Esophagus squamous epithelium (tissue), 5 donors: ENCODE measurements around the gene ZNF644. TPM values are rescaled to one million over a fixed set of nuclear protein-coding genes. Genes with fewer than 3 reads are reported as not detected.
"Not testable (repeated sequence)": the region's sequence is repeated elsewhere in the genome, so short reads cannot be mapped to it uniquely, and the experiment has no call there.

Source experiments
- DNase-seq: peaks from one replicate; lab custom pipeline; 2025; lab: John Stamatoyannopoulos, UW
- H3K27ac ChIP-seq, 4 donors: fragments of 200-600 bp; sonication (generic); one replicate each; pipeline ENCODE4 v1.5.1; 2016 to 2019; ENCODE audit warnings: mild to moderate bottlenecking in 1 of 4
- H3K27me3 ChIP-seq, 4 donors: fragments of 200-600 bp; sonication (generic); 1 replicate in 3 of 4; 2 replicates in 1 of 4; pipeline versions ENCODE4 v1.5.1 to v1.6.0; 2017 to 2021; ENCODE audit warnings: antibody characterized with exemption in 1 of 4
- H3K36me3 ChIP-seq, 3 donors: fragments of 200-600 bp; sonication (generic); one replicate each; pipeline ENCODE4 v1.5.1; 2016 to 2019
- H3K4me1 ChIP-seq, 3 donors: fragments of 200-600 bp; sonication (generic); one replicate each; pipeline ENCODE4 v1.5.1; 2017 to 2019
- H3K4me3 ChIP-seq, 4 donors: fragments of 200-600 bp; sonication (generic); 1 replicate in 3 of 4; 2 replicates in 1 of 4; pipeline ENCODE4 v1.5.1; 2016 to 2019; ENCODE audit warnings: mild to moderate bottlenecking in 2 of 4, moderate library complexity in 1 of 4
- H3K9me3 ChIP-seq, 3 donors: fragments of 200-600 bp; sonication (generic); one replicate each; pipeline ENCODE4 v1.5.1; 2016 to 2019
- CTCF ChIP-seq, 6 experiments: fragments of 450-650 bp in 4 of 6; fragments of 200-600 bp in 2 of 6; sonication (generic) in 2 of 6; IDR thresholded peaks; one replicate each; pipeline ENCODE4 v1.5.1; 2016 to 2019; ENCODE audit warnings: antibody characterized with exemption in 6 of 6, mild to moderate bottlenecking in 4 of 6, moderate library complexity in 4 of 6
- POLR2A ChIP-seq, 4 donors: fragments of 450-650 bp; IDR thresholded peaks; one replicate each; pipeline ENCODE4 v1.6.1; 2017; ENCODE audit warnings: antibody characterized with exemption in 4 of 4, mild to moderate bottlenecking in 4 of 4, moderate library complexity in 3 of 4
- WGBS, 2 donors: methylation state at CpG; one replicate each; pipeline ENCODE4 v1.1.5; 2018; 5-methylcytosine and 5-hydroxymethylcytosine counted together
- intact Hi-C: fragments of 100-400 bp; cut with DNase I; formaldehyde crosslinking; loops from one replicate; pipeline ENCODE4 v1.15.0; 2022
- total RNA-seq, 4 donors: library from RNA; depleted of rRNA; stranded (reverse); fragments of >200 nt; gene quantifications; one replicate each; pipeline ENCODE4 v1.1.0, GENCODE V29; 2016
- donor health status: DM: yes; HTN: yes; CAD: no.

The ZNF644 gene
- total RNA-seq, 4 donors from 2014 or later: 19.6 to 51.3 (median 31.5) TPM

DNA sequence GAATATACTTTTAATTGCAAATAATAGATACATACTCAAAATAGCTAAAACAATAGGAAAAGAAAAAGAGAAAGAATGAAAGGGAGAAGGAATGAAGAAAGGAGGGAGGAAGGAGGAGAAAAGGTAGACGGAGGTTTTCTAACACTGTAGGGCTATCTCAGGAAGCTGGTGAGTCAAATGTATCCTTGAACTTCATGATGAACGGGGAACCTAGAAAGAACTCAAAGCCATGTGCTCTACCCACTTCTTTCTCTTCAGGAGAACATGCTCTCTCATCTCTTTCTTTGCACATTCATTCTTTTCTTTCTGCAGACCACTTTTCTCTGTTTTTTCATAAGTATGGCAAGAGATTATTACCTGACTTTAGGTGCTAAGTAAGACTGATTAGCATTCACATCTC, 37.3 kb upstream of the ZNF644 start:
- intact Hi-C loops: no loop called here
- no peaks in the 10 kb centered on the region for H3K4me1 ChIP-seq
- no peak overlapping the region for H3K4me3 ChIP-seq

GRCh38 chr1:91057784-91058183, 35.9 kb upstream of the ZNF644 start:
- intact Hi-C loops: no loop called here
- Histone ChIP-seq H3K9me3 (no peaks in the 10 kb centered on the region), H3K27me3 (no peaks in the 10 kb centered on the region), H3K4me1 (no peaks in the 10 kb centered on the region), H3K4me3 (no peak overlapping the region), H3K27ac (no peak overlapping the region), H3K36me3 (no peaks in the 10 kb centered on the region)
- no peak for TF ChIP-seq POLR2A (IDR thresholded peaks at IDR 0.05)
- no peak for TF ChIP-seq CTCF (IDR thresholded peaks at IDR 0.05)
- WGBS, 2 donors: 28 to 47% methylated on average over 2 of the region's 2 CpGs
- DNase-seq: no peak

More for the DNA sequence above, 37.3 kb upstream of the ZNF644 start:
- no peaks in the 10 kb centered on the region for H3K27me3 ChIP-seq
- TF ChIP-seq POLR2A (IDR thresholded peaks at IDR 0.05): no peak
- no peak for TF ChIP-seq CTCF (IDR thresholded peaks at IDR 0.05)
- H3K27ac ChIP-seq: no peak overlapping the region
- no peaks in the 10 kb centered on the region for H3K9me3 ChIP-seq
- 39 to 48% methylated on average over 2 of the region's 2 CpGs for WGBS, 2 donors
- DNase-seq: no peak
- H3K36me3 ChIP-seq: no peaks in the 10 kb centered on the region

DNA sequence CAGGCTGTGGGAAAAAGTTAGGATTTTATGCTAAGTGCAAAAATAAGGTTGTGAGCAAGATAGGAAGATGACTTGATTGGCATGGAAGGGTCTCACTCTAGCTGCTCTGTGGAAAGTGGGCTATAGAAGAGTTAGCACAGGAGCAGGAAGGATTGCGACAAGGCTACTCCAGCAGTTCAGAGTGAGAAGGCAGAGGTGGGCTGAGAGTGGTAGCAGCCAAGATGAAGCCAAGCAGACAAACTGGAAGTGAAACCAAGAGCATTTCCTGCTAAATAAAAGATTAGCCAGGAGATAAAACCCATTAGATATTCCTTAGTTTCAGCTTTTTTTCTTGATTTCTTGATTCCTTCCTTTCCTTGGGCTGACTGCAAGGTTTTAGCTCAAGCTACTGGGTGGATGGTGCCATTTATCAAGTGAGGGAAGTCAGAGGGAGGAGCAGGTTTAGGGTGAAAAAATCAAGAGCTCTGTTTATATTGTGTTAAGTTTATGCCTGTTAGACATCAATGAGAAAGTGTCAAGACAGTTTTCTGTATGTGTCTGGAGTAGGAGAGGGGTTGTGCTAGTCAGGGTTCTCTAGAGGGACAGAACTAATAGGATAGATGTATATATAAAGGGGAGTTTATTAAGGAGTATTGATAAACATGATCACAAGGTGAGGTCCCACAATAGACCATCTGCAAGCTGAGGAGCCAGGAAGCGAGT, 33.1 kb upstream of the ZNF644 start:
- no peak for DNase-seq
- no peaks in the 10 kb centered on the region for H3K36me3 ChIP-seq
- intact Hi-C loops: no loop called here
- no peaks in the 10 kb centered on the region for H3K9me3 ChIP-seq
- no peak overlapping the region for H3K4me3 ChIP-seq
- no peaks in the 10 kb centered on the region for H3K4me1 ChIP-seq
- no peak overlapping the region for H3K27ac ChIP-seq
- no peaks in the 10 kb centered on the region for H3K27me3 ChIP-seq
- TF ChIP-seq POLR2A (IDR thresholded peaks at IDR 0.05) (no peak), CTCF (IDR thresholded peaks at IDR 0.05) (no peak)
- WGBS, 2 donors: 77 to 81% methylated on average over 2 of the region's 2 CpGs

DNA sequence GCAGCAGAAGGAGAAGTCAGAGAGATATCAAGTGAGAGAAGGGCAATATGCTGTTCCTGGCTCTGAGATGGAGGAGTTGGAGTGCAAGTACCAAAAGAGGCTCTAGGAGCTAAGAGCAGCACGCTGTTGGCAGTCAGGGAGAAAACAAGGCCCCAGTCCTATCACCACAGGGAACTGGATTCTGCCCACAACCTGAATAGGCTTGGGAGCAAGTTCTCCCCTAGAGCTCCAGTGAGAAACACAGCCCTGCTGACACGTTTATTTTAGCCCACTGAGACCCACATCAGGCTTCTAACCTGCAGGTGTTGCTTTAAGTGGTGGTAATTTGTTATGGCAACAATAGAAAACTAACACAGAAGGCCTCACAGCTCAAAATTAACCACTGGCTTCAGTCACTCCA, 31.8 kb upstream of the ZNF644 start:
- Histone ChIP-seq H3K27ac (no peak overlapping the region), H3K4me3 (no peak overlapping the region), H3K4me1 (no peaks in the 10 kb centered on the region), H3K27me3 (no peaks in the 10 kb centered on the region), H3K36me3 (no peaks in the 10 kb centered on the region), H3K9me3 (no peaks in the 10 kb centered on the region)
- DNase-seq: no peak
- intact Hi-C loops: no loop called here
- WGBS, 2 donors: 54 to 58% methylated on average over 2 of the region's 2 CpGs
- no peak for TF ChIP-seq CTCF (IDR thresholded peaks at IDR 0.05)
- no peak for TF ChIP-seq POLR2A (IDR thresholded peaks at IDR 0.05)

GRCh38 chr1:91049551-91049950, 27.7 kb upstream of the ZNF644 start:
- DNase-seq, H3K27me3 ChIP-seq, H3K4me1 ChIP-seq, intact Hi-C loops, H3K4me3 ChIP-seq, H3K9me3 ChIP-seq, H3K36me3 ChIP-seq, H3K27ac ChIP-seq: not testable (repeated sequence)
- 58 to 64% methylated on average over 2 of the region's 2 CpGs for WGBS, 2 donors
